DND-41 (cell line): ENCODE results near the gene MAGEB3.

Experiments
- ATAC-seq: fragments of 200-7000 bp; cut with Tn5 transposase; 3 replicates; pipeline ENCODE4 v1.9.1; 2021; ENCODE audit warnings: low read depth; ENCODE audit not compliant: insufficient read depth
- DNase-seq: peaks from one replicate; pipeline ENCODE4 v3.0.0-alpha.2; 2020
- H2AFZ ChIP-seq: 2 replicates; pipeline ENCODE4 v1.6.0; 2012; ENCODE audit warnings: low read depth, low read length
- H3K27ac ChIP-seq: 2 replicates; pipeline ENCODE4 v1.5.1; 2012; ENCODE audit warnings: low read length, inconsistent platforms
- H3K27me3 ChIP-seq: fragments of 200-600 bp; sonication (generic); 2 replicates; pipeline ENCODE4 v1.6.0; 2012; ENCODE audit warnings: low read length, mild to moderate bottlenecking, inconsistent platforms; ENCODE audit not compliant: insufficient read depth, poor library complexity
- H3K36me3 ChIP-seq: 2 replicates; pipeline ENCODE4 v1.5.1; 2012; ENCODE audit warnings: low read length, inconsistent platforms; ENCODE audit not compliant: insufficient read depth
- H3K4me1 ChIP-seq: 2 replicates; pipeline ENCODE4 v1.5.1; 2012; ENCODE audit warnings: mild to moderate bottlenecking, low read length; ENCODE audit not compliant: insufficient read depth
- H3K4me2 ChIP-seq: 2 replicates; pipeline ENCODE4 v1.6.0; 2012; ENCODE audit warnings: mild to moderate bottlenecking, moderate library complexity, low read length, inconsistent platforms; ENCODE audit not compliant: insufficient read depth
- H3K4me3 ChIP-seq, 2 experiments: fragments of 200-600 bp in 1 of 2; shearing (Covaris generic) in 1 of 2; 2 replicates each; pipeline ENCODE4 v1.5.1; 2012 to 2016; ENCODE audit warnings: inconsistent platforms in 2 of 2, low read length in 2 of 2, mild to moderate bottlenecking in 2 of 2, low read depth in 1 of 2, moderate library complexity in 1 of 2
- H3K79me2 ChIP-seq: 2 replicates; pipeline ENCODE4 v1.6.0; 2012; ENCODE audit warnings: low read length, inconsistent platforms; ENCODE audit not compliant: insufficient read depth
- H3K9ac ChIP-seq: 2 replicates; pipeline ENCODE4 v1.6.0; 2012; ENCODE audit warnings: low read depth, mild to moderate bottlenecking, inconsistent platforms, low read length, moderate library complexity
- H3K9me3 ChIP-seq: 2 replicates; pipeline ENCODE4 v1.5.1; 2012; ENCODE audit warnings: low read length, moderate library complexity, mild to moderate bottlenecking, inconsistent platforms; ENCODE audit not compliant: insufficient read depth, severe bottlenecking
- H4K20me1 ChIP-seq: 2 replicates; pipeline ENCODE4 v1.6.0; 2012; ENCODE audit warnings: low read length; ENCODE audit not compliant: insufficient read depth
- CTCF ChIP-seq: IDR thresholded peaks from 2 replicates; pipeline ENCODE4 v1.5.1; 2012; ENCODE audit warnings: borderline replicate concordance, low read length, moderate library complexity, mild to moderate bottlenecking; ENCODE audit not compliant: poor library complexity, severe bottlenecking; ENCODE audit errors: extremely low read depth
- EZH2 ChIP-seq: IDR thresholded peaks from 3 replicates; pipeline ENCODE4 v1.6.1; 2012; ENCODE audit warnings: borderline replicate concordance, low read depth, mild to moderate bottlenecking, moderate library complexity, low read length, inconsistent platforms; ENCODE audit not compliant: severe bottlenecking

The MAGEB3 gene

DNA sequence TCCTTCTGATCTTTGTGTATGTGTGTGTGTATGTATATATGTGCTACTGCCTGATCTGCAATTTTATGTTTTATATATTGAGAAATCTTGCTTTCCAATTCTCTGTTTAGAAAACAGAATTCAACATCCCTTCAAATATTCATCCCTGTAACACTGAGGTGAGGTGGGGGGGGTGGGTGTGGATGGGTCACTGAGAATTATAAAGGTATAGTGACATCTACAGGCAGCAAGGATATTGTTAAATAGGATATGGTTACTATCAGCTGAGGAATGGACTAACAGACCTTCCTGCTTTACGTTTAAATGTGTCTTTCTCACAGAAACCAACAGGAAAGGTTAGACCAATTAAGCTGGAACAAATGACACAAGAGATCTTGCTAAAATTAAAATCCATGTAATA lies 34.1 kb upstream of the MAGEB3 start:
- Histone ChIP-seq H3K79me2 (no peaks in the 10 kb centered on the region), H3K27me3 (no peaks in the 10 kb centered on the region), H3K4me2 (no peak overlapping the region), H3K4me3 (no peak overlapping the region), H3K9me3 (no peaks in the 10 kb centered on the region), H2AFZ (no peak overlapping the region), H3K27ac (no peak overlapping the region), H3K4me1 (no peaks in the 10 kb centered on the region), H4K20me1 (no peaks in the 10 kb centered on the region), H3K36me3 (no peaks in the 10 kb centered on the region), H3K9ac (no peak overlapping the region)
- no peak for TF ChIP-seq CTCF
- no peak for TF ChIP-seq EZH2
- ATAC-seq, result no peak
- DNase-seq, result no peak

- no peak overlapping the region for H3K4me3 ChIP-seq
- H3K9me3 ChIP-seq, result no peaks in the 10 kb centered on the region
- ATAC-seq (no peak), DNase-seq (no peak)
- no peak overlapping the region for H3K4me2 ChIP-seq
- no peaks in the 10 kb centered on the region for H3K4me1 ChIP-seq
- H3K79me2 ChIP-seq, result no peaks in the 10 kb centered on the region
- TF ChIP-seq EZH2 (no peak), CTCF (no peak)
- no peak overlapping the region for H3K27ac ChIP-seq
- no peaks in the 10 kb centered on the region for H3K27me3 ChIP-seq
- no peaks in the 10 kb centered on the region for H4K20me1 ChIP-seq
- no peaks in the 10 kb centered on the region for H3K36me3 ChIP-seq
- H3K9ac ChIP-seq, result no peak overlapping the region
- H2AFZ ChIP-seq, result no peak overlapping the region
Measured at GRCh38 chrX:30212172-30212571, 18.3 kb upstream of the MAGEB3 start.

DNA sequence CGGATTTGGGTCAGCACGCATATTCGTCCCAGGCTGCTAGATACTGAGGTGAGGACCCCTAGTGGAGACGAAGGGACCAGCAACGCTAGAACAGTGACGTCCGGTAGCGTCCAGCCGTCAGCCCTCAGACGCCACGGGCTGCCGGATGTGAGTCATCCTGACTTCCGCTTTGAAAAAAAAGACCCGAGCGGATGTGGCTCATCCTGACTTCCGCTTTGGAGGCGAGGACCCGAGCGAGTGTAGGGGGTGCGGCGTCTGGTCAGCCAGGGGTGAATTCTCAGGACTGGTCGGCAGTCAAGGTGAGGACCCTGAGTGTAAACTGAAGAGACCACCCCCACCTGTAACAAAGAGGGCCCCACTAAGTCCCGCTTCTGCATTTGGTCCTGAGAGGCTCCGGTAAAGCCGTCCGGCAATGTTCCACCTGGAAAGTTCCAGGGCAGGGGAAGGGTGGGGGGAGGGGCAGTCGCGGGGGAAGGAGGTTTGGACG lies 15.1 kb upstream of the MAGEB3 start, which contains the start of gene MAGEB2:
Gene MAGEB2, plus strand, starts transcription at position 207 of the 487 bp plus-strand sequence. CDS start 3,018 bp downstream, outside the sequence.
- no peaks in the 10 kb centered on the region for H3K27me3 ChIP-seq
- no peaks in the 10 kb centered on the region for H3K79me2 ChIP-seq
- ATAC-seq (no peak), DNase-seq (no peak)
- no peak within 1 kb of the TSS for H2AFZ ChIP-seq
- H4K20me1 ChIP-seq, result no peaks in the 10 kb centered on the region
- H3K36me3 ChIP-seq, result no peaks in the 10 kb centered on the region
- H3K9ac ChIP-seq, result no peak within 1 kb of the TSS
- H3K9me3 ChIP-seq, result no peaks in the 10 kb centered on the region
- H3K4me2 ChIP-seq, result no peak within 1 kb of the TSS
- no peak within 1 kb of the TSS for H3K27ac ChIP-seq
- no peak within 1 kb of the TSS for H3K4me3 ChIP-seq
- TF ChIP-seq EZH2, result no peak
- no peaks in the 10 kb centered on the region for H3K4me1 ChIP-seq

- Histone ChIP-seq H3K4me3 (no peak overlapping the region), H3K27ac (no peak overlapping the region), H3K4me2 (no peak overlapping the region), H2AFZ (no peak overlapping the region), H3K4me1 (no peaks in the 10 kb centered on the region), H3K27me3 (no peaks in the 10 kb centered on the region), H4K20me1 (no peaks in the 10 kb centered on the region), H3K36me3 (no peaks in the 10 kb centered on the region), H3K9me3 (no peaks in the 10 kb centered on the region), H3K9ac (no peak overlapping the region), H3K79me2 (no peaks in the 10 kb centered on the region)
- TF ChIP-seq CTCF (no peak), EZH2 (no peak)
- no peak for ATAC-seq
- DNase-seq, result no peak
Measured at GRCh38 chrX:30217465-30217864, 13.0 kb upstream of the MAGEB3 start.
